HG02885 (cell line): Measurements from ENCODE around the gene APOLD1.
"Not testable (repeated sequence)": the region's sequence is repeated elsewhere in the genome, so short reads cannot be mapped to it uniquely, and the experiment has no call there.

Experiments used
- ATAC-seq: cut with Tn5 transposase; IDR thresholded peaks from one replicate; pipeline ENCODE4 v1.9.1; 2021; ENCODE audit warnings: mild to moderate bottlenecking; ENCODE audit not compliant: unreplicated experiment, poor library complexity

Gene APOLD1

DNA sequence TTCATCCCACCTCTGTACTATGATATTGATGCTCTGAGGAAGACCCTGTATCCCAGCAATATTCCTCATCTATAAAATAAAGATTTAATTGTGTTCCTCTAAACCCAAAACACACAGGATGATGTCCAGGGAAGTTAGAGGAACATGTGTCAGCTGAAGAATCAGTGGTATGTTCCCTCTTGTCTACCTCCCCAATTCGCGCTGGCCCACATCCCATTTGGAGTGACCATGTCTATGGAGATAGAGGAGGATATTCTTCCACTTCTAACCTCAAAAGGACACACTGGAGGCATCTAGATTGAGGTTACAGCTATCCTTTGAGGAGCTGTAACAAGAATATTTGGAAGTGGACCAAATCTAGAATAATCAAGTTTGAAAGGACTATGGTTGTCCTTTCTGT is 1.3 kb upstream of the APOLD1 start:
- no peak for ATAC-seq

- peak; percentile 14 for ATAC-seq
Measured at GRCh38 chr12:12786351-12786705, 869 bp downstream of the APOLD1 start.

GRCh38 chr12:12786706-12787601 is 1.5 kb downstream of the APOLD1 start:
- peak; percentile 85 for ATAC-seq

DNA sequence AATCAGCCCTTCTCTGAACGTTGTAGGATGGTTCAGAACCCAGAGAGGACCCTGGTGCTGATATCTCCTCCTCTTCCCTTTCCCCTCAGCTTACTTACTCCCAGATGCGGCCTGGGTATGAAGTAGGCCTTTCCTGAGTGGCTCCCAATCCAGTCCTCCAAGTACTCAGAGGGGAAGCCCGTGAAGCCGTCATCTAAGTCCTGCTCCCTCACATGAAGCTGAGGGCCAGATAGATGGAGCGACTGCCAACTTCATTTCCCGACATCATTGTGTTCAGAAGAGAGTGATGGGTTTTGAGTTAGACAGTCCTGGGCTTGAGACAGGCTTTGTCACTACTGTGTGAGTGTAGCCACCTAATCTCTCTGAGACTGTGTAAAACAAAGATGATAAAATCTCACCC is 2.7 kb downstream of the APOLD1 start:
- ATAC-seq = no peak

- ATAC-seq = peak; percentile 65
Measured at GRCh38 chr12:12788675-12789368, 3.4 kb downstream of the APOLD1 start.

GRCh38 chr12:12790956-12791355 is 5.5 kb downstream of the APOLD1 start:
- ATAC-seq = no peak

DNA sequence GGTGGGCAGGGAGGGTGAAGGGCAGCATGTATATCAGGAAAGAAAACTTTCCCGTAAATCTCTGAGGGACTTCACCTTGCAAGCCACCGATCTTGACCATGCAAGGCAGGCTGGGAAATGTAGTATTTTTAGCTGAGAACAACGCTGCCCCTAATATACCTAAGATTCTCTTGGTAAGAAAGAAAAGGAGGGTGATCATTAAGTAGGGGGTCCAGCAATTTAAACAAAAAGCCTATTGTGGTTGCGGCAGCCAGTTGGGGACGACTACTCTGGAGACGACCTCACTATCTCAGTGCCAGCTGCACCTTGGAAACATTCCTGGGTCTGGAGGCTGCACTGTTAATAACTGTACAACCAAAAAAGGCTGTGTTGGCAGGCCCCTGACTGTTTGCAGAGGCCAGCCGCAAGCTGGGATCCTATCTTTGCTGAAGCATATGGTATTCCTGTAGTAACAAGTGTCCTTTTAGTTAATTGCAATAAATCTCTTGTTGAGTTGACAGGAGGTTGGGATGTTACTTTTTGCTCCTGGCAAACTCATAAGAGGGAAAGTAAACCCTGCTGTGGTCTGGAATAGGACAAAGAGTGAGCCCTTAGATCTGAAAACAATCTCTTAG is 6.4 kb downstream of the APOLD1 start:
- ATAC-seq = no peak

- ATAC-seq = no peak
Measured at GRCh38 chr12:12792421-12792820, 7.0 kb downstream of the APOLD1 start.

GRCh38 chr12:12794686-12795085 is 9.2 kb downstream of the APOLD1 start:
- no peak for ATAC-seq

- ATAC-seq = no peak
Measured at GRCh38 chr12:12796171-12796570, 10.7 kb downstream of the APOLD1 start.

- ATAC-seq = no peak
Measured at GRCh38 chr12:12796928-12797793, 11.7 kb downstream of the APOLD1 start.

DNA sequence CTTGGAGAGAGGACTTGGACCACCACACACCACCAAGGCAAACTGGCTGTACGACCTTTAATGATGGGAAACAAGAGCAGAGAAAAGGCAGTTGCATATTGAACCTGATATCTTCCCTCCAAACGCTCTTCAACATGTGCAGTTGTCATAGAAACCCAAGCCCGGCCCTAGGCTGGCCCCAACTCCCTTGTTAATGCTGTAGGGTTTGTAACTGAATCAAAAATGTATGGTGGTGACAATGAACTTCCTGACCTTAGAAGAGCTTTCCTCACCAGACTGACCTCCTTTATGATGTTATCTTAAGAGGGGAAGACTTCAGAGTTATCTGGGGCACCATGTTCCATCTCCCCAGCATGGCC is 12.3 kb downstream of the APOLD1 start:
- ATAC-seq = no peak

DNA sequence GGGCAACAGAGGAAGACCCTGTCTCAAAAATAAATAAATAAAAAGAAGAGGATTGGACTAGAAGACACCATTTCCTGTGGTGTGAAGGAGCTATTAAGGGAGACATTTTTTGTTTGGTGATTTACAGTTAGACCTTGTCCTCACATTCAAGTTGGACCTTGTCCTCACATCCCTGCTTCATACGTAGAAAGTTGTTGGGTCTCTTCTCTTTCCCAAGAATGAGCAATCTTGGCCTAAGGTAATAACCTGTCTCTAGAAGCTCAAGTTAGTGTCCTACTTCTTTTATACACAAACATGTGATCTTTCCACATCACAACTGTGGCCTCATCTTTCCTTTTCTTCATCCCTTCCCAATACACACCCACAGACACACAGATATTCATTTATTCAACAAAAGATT is 13.0 kb downstream of the APOLD1 start:
- ATAC-seq = no peak

DNA sequence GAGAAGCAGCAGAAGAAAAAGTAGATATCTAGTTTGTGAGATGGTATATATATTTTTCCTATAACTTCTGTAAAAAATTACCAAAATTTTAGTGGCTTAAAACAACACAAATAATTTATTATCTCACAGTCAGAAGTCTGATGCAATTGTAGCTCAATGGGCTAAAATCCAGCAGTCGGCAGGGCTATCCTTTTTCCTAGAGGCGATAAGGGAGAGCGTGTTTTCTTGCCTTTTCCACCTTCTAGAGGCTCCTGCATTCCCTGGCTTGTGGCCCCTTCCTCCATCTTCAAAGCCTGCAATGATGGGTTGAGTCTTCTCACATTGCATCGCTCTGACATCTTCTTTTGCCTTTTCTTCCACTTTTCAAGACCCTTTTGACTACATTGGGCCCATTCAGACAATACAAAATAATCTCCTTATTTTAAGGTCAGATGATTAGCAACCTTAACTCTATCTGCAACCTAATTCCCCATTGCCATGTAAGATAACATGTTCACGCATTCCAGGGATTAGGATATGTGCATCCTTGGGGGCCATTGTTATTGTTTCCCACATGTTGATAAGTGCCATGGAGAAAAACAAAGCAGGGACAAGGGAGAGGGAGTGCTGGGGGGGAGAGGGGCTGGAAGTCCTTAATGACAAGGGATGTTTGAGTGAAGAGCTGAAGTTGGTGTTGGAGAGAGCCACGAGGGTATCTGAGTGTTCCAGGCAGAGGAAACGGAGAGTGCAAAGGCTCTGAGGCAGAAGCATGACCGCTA is 13.9 kb downstream of the APOLD1 start:
- no peak for ATAC-seq

DNA sequence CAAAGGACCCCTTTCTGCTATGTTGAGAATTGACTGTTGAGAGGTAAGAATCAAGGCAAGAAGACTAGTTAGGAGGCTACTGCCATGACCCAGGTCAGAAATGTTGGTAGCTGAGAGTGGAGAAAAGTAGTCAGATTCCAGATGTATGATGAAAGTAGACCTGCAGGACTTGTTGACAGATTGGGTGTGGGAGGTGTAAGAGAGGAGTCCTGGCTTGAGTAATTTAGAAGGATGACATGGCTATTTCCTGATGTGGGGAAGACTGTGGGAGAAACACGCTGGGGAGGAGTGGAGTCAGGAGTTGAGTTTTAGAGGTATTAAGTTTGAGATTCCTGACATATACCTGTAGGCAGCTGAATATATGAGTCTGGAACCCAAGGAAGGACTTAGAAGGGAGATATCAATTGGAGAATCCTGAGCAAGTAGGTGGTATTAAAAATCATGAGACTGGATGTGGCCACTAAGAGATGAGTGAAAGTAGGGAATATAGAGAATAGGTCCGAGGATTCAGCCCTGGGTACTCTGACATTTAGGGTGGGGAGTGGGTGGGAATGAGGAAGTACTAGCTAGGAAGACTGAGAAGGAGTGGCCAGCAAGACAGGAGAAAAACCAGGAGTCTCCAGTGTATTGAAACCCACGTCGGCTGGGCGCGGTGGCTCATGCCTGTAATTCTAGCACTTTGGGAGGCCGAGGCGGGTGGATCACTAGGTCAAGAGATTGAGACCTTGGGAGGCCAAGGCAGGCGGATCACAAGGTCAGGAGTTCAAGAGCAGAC is 15.1 kb downstream of the APOLD1 start:
- ATAC-seq = no peak

GRCh38 chr12:12801656-12802055 is 16.2 kb downstream of the APOLD1 start:
- not testable (repeated sequence) for ATAC-seq

GRCh38 chr12:12803186-12803585 is 17.7 kb downstream of the APOLD1 start:
- peak; percentile 81 for ATAC-seq

DNA sequence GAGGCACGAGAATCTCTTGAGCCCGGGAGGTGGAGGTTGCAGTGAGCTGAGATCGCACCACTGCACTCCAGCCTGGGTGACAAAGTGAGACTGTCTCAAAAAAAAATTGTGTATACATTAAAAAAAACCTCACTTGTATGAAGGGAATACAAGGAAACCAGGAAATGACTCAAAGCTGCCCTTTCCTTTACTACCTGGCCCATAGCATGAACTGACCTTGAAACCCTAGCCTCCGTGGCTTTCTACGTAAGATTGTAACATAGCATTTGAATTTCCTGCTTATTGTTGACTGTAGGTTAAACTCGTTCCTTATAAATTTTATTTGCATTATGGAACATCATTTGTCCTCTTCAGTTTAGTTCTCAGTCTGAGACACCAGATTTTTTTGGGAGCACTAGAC is 18.6 kb downstream of the APOLD1 start:
- ATAC-seq = no peak

DNA sequence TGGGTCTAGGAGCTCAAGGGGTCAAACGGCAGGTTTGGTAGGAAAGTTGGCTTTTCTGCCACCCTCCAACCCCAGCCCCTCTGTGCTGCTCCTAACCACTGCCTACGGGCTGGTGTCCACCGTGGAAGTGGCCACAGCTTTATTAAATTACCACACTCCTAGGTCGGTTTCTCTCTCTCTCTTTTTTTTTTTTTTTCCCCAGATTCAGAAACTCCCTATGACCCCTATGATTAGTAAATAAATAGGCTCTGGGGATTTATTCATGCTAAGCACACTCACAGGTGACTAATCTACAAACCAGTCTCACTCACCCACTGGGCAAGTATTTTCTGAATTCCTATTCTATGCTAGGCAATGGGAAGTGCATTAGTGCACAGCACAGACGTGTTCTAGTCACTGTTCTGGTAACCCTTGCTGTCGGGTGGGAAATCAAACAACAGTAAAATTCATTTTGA is 19.0 kb downstream of the APOLD1 start:
- ATAC-seq = no peak
